Fibroblast of the aortic adventitia (primary cell): Measurements from ENCODE around the gene GCM1. TPM values are rescaled to one million over a fixed set of nuclear protein-coding genes. Genes with fewer than 3 reads are reported as not detected.
A peak's percentile ranks its signal among the peaks of the same experiment; 100 is the strongest.

Source experiments
- DNase-seq: peaks from one replicate; pipeline ENCODE4 v3.0.0-alpha.2; 2010; ENCODE audit warnings: low read depth
- H3K4me3 ChIP-seq: 2 replicates; pipeline ENCODE4 v1.5.1; 2011; ENCODE audit warnings: low read depth, mild to moderate bottlenecking, control low read depth, low read length, moderate library complexity
- CTCF ChIP-seq: IDR thresholded peaks from 2 replicates; pipeline ENCODE4 v1.5.1; 2011; ENCODE audit warnings: mild to moderate bottlenecking, low read length, control low read depth, inconsistent platforms; ENCODE audit not compliant: insufficient read depth
- total RNA-seq: library from RNA; depleted of rRNA; stranded (reverse); fragments of >200 nt; gene quantifications from 2 replicates; pipeline ENCODE4 v1.2.3, GENCODE V29; 2012; ENCODE audit warnings: low replicate concordance

Gene GCM1
- total RNA-seq = under 0.01 TPM in 1 of 2 replicates, not detected in the other

GRCh38 chr6:53148684-53149083 is at the start of gene GCM1:
GCM1 (minus strand) TSS chr6:53148841; CDS start chr6:53145632, 3,209 bp downstream.
- H3K4me3 ChIP-seq = no peak within 1 kb of the TSS
- no peak for DNase-seq
- TF ChIP-seq CTCF = no peak

GRCh38 chr6:53197553-53197952 is 48.9 kb upstream of the GCM1 start:
- H3K4me3 ChIP-seq = no peak overlapping the region
- DNase-seq = no peak
- TF ChIP-seq CTCF = no peak

- no peak overlapping the region for H3K4me3 ChIP-seq
- DNase-seq = no peak
- no peak for TF ChIP-seq CTCF
Observed at GRCh38 chr6:53195048-53195447, 46.4 kb upstream of the GCM1 start.

- no peak for TF ChIP-seq CTCF
- no peak for DNase-seq
Observed at GRCh38 chr6:53192682-53193188, 44.1 kb upstream of the GCM1 start.

GRCh38 chr6:53189554-53189953 is 40.9 kb upstream of the GCM1 start:
- peak; percentile 85 for DNase-seq
- H3K4me3 ChIP-seq = no peak overlapping the region
- no peak for TF ChIP-seq CTCF

More at GRCh38 chr6:53192682-53193188, 44.1 kb upstream of the GCM1 start:
- H3K4me3 ChIP-seq = no peak overlapping the region

GRCh38 chr6:53188833-53189232 is 40.2 kb upstream of the GCM1 start:
- H3K4me3 ChIP-seq = no peak overlapping the region
- DNase-seq = no peak
- TF ChIP-seq CTCF = no peak

- no peak for DNase-seq
- no peak overlapping the region for H3K4me3 ChIP-seq
- TF ChIP-seq CTCF = no peak
Observed at GRCh38 chr6:53180678-53181077, 32.0 kb upstream of the GCM1 start.
